ENCODE measurements around the gene HMOX2.

HMOX2 gene

GRCh38 chr16:4548124-4548523 is 71.9 kb downstream of the HMOX2 start:
- TF ChIP-seq ZSCAN30 (tag by site-specific recombination; IDR thresholded peaks at IDR 0.05) (no peak), ZBTB26 (tag by site-specific recombination; optimal IDR thresholded peaks at IDR 0.05) (no peak), ZNF561 (tag by site-specific recombination; IDR thresholded peaks at IDR 0.05; ENCODE audit: borderline replicate concordance) (no peak), BCL6B (tag by site-specific recombination; IDR thresholded peaks at IDR 0.05) (no peak), SP3 (tag by site-specific recombination; IDR thresholded peaks at IDR 0.05) (no peak), REST (tag by site-specific recombination; IDR thresholded peaks at IDR 0.05) (no peak), ZNF530 (tag by site-specific recombination; IDR thresholded peaks at IDR 0.05; ENCODE audit: low read depth) (no peak), GLIS2 (tag by site-specific recombination; IDR thresholded peaks at IDR 0.05) (no peak)
- ChIA-PET POLR2A (no interaction called here), CTCF (interaction anchor here (0.5 to 2.8 kb wide), 22 partner anchors 9 to 370 kb away, joined by 3 to 21 read pairs (median 4); partner anchors contain the start of genes CDIP1 and MGRN1)
- no peaks in the 10 kb centered on the region for H3K36me3 ChIP-seq (ENCODE audit: control insufficient read depth in 2 of 2, insufficient read depth in 1 of 2, low read length in 2 of 2)
- no peaks in the 10 kb centered on the region for H3K9me3 ChIP-seq (ENCODE audit: control insufficient read depth, insufficient read depth, low read depth, low read length)
- H3K27ac ChIP-seq (ENCODE audit: extremely low read depth, low read depth, low read length): no peak overlapping the region
- no peaks in the 10 kb centered on the region for H3K4me1 ChIP-seq (ENCODE audit: control insufficient read depth, insufficient read depth, low read length)
- H3K4me3 ChIP-seq (ENCODE audit: low read depth, low read length): no peak overlapping the region

- TF ChIP-seq ZNF621 (tag by site-specific recombination; IDR thresholded peaks at IDR 0.05): no peak
- no peak for TF ChIP-seq ZNF658 (tag by site-specific recombination; IDR thresholded peaks at IDR 0.05)
- TF ChIP-seq HOXC10 (CRISPR knock-in tag; IDR thresholded peaks at IDR 0.05): no peak
- TF ChIP-seq FEZF1 (tag by site-specific recombination; IDR thresholded peaks at IDR 0.05): no peak
- TF ChIP-seq MEIS1 (CRISPR knock-in tag; IDR thresholded peaks at IDR 0.05; ENCODE audit: borderline replicate concordance): no peak
- no peak for TF ChIP-seq ZNF514 (tag by site-specific recombination; IDR thresholded peaks at IDR 0.05)
- no peak for TF ChIP-seq ZNF488 (tag by site-specific recombination; IDR thresholded peaks at IDR 0.05)
- TF ChIP-seq ATF2 (tag by site-specific recombination; IDR thresholded peaks at IDR 0.05; ENCODE audit: low read depth): no peak
- TF ChIP-seq YY2 (tag by site-specific recombination; IDR thresholded peaks at IDR 0.05): no peak
- TF ChIP-seq KLF10 (tag by site-specific recombination; IDR thresholded peaks at IDR 0.05): no peak
- no peak for TF ChIP-seq ZNF354C (tag by site-specific recombination; IDR thresholded peaks at IDR 0.05; ENCODE audit: borderline replicate concordance, low read depth)
- no peak for TF ChIP-seq REPIN1 (tag by site-specific recombination; IDR thresholded peaks at IDR 0.05; ENCODE audit: low read depth)
- Histone ChIP-seq H3K4me1 (ENCODE audit: control insufficient read depth, insufficient read depth, low read length) (no peaks in the 10 kb centered on the region), H3K27ac (ENCODE audit: extremely low read depth, low read depth, low read length) (no peak overlapping the region), H3K4me3 (ENCODE audit: low read depth, low read length) (no peak overlapping the region), H3K36me3 (ENCODE audit: control insufficient read depth in 2 of 2, insufficient read depth in 1 of 2, low read length in 2 of 2) (no peaks in the 10 kb centered on the region), H3K9me3 (ENCODE audit: control insufficient read depth, insufficient read depth, low read depth, low read length) (no peaks in the 10 kb centered on the region)
- POLR2A ChIA-PET: interaction anchor here (0.5 to 1.6 kb wide), 3 partner anchors 12 to 552 kb away, joined by 3 to 5 read pairs (median 3); partner anchors contain the start of gene CDIP1
- CTCF ChIA-PET: interaction anchor here (1.0 to 3.1 kb wide), 9 partner anchors 10 to 73 kb away, joined by 3 to 11 read pairs (median 6); no protein-coding TSS in a partner anchor
Observed at GRCh38 chr16:4550591-4550990, 74.4 kb downstream of the HMOX2 start.

All from HEK293 (cell line).